ENCODE results near the gene KLLN.

DNA sequence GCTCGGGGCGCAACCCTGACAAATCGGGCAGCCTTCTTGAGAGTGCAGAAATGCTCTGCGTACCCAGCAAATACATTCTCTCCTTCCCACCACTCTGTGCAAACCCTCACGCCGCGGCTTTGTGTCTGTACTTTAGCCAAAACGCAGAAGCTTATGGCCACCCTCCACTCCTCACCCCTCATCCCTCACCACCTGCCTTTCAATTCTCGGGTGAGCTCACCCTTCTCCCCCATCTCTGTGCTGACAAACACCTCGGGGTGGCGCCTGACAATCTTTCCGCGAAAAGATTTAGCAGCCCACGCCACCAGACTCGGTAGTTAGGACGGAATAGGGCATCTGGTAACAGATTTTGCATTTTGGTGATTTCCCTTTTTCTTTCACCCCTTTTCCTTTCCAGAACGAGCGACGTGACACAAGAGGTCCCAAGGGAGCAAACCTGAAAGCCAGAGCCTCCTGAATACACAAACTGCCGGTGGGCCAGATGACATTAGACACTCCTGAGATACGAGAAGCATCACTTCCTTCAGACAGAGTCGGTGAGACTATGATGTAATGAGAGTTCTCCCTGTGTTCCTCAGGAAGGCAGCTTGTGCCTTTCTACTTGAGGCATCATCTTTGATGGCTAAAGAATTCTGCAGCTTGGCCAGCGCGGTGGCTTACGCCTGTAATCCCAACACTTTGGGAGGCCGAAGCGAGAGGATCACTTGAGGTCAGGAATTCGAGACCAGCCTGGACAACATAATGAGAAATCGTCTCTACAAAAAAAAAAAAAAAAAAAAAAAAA lies 44.6 kb downstream of the KLLN start:
- TF ChIP-seq ZBTB7A (IDR thresholded peaks at IDR 0.05; ENCODE audit: low read depth) (no peak), EP300 (IDR thresholded peaks at IDR 0.05; ENCODE audit: borderline replicate concordance) (no peak), MAX (IDR thresholded peaks at IDR 0.05) (no peak), FOXM1 (IDR thresholded peaks at IDR 0.05; ENCODE audit: borderline replicate concordance, low read depth) (no peak), TEAD4 (IDR thresholded peaks at IDR 0.05) (no peak), CEBPB (IDR thresholded peaks at IDR 0.05) (no peak), REST (IDR thresholded peaks at IDR 0.05; ENCODE audit: low read depth) (no peak)
